Measurements from ENCODE around the gene DPP8. TPM values are rescaled to one million over a fixed set of nuclear protein-coding genes. Genes with fewer than 3 reads are reported as not detected.

The DPP8 gene
- 90.1 and 94.9 TPM in 2 replicates for total RNA-seq (2013; cell fraction: nucleolus; rRNA removed)
- total RNA-seq (2014; rRNA removed) = 30.0 and 32.2 TPM in 2 replicates
- total RNA-seq (2014; rRNA removed; fragmentation: Illumina TruSeq; extraction: Trizol) = 23.9 and 25.2 TPM in 2 replicates
- total RNA-seq (2021) = 23.5 and 24.7 TPM in 2 replicates
- 7.0 TPM for polyA plus RNA-seq (2011; ENCODE audit: low read depth)
- polyA plus RNA-seq (2011; rRNA removed) = 27.8 and 28.6 TPM in 2 replicates
- 12.0 and 13.4 TPM in 2 replicates for polyA plus RNA-seq (2011; cell fraction: cytosol; rRNA removed)
- polyA plus RNA-seq (2011; cell fraction: nucleus; rRNA removed) = 16.1 and 17.1 TPM in 2 replicates
- 11.3 and 14.4 TPM in 2 replicates for polyA plus RNA-seq (2012)
- polyA plus RNA-seq (2014; fragmentation: Illumina TruSeq; extraction: Trizol) = 19.4 and 24.4 TPM in 2 replicates
- 10 to 100 TPM; 12.0 to 15.7 TPM for polyA plus RNA-seq (2014; fragmentation: Nextera tagmentation; extraction: Ambion mirVana)
- 18.3 and 21.7 TPM in 2 replicates for polyA plus RNA-seq (2014; rRNA removed)
- 10 to 100 TPM; 29.5 to 30.6 TPM for polyA plus RNA-seq (2016; fragmentation: Nextera tagmentation; extraction: Ambion mirVana)
- polyA minus RNA-seq (2011; rRNA and poly(A)+ RNA removed) = 21.8 and 30.3 TPM in 2 replicates
- polyA minus RNA-seq (2011; cell fraction: cytosol; rRNA and poly(A)+ RNA removed) = 13.6 and 17.4 TPM in 2 replicates
- 30.2 and 61.3 TPM in 2 replicates for polyA minus RNA-seq (2011; cell fraction: nucleus; rRNA and poly(A)+ RNA removed)
- Bru-seq, nascent RNA = percentile 77 among the genes with signal in this experiment
- percentile 84 among the genes with signal in this experiment for BruChase-seq, experiment 1, labeled RNA remaining after a 6-hour chase
- percentile 80 among the genes with signal in this experiment for BruChase-seq, experiment 2, labeled RNA remaining after a 2-hour chase
- long read RNA-seq, experiment 1, partial matches to known transcripts = 0 of 5 reads
- long read RNA-seq, experiment 1, other reads (novel, unspliced or antisense) = 4 of 5 reads
- long read RNA-seq, experiment 2, transcript DPP8-201 (20 exons, 3,139 nt) = major isoform, 21 of 81 reads
- long read RNA-seq, experiment 2, partial matches to known transcripts = 18 of 81 reads
- long read RNA-seq, experiment 2, other reads (novel, unspliced or antisense) = 39 of 81 reads

- SMC1A ChIA-PET (ENCODE audit: uncharacterized antibody, unreplicated experiment) = interaction anchor here (0.8 to 1.1 kb wide), 4 partner anchors 10 to 69 kb away, joined by 3 to 4 read pairs (median 4); no protein-coding TSS in a partner anchor
- H3K79me2 ChIP-seq (ENCODE audit: control insufficient read depth, insufficient read depth, low read length) = peaks cover 34% of the 10 kb centered on the region
- no peak for TF ChIP-seq NFYA (IDR thresholded peaks at IDR 0.05; ENCODE audit: borderline replicate concordance, low read depth, low read length)
- TF ChIP-seq PBX3 (IDR thresholded peaks at IDR 0.05; ENCODE audit: insufficient replicate concordance, low read depth, low read length) = no peak
- no peak for TF ChIP-seq SREBF2 (IDR thresholded peaks at IDR 0.05; ENCODE audit: low read length)
- no peak for TF ChIP-seq BCLAF1 (IDR thresholded peaks at IDR 0.05)
- TF ChIP-seq RAD21 (IDR thresholded peaks at IDR 0.05; ENCODE audit: insufficient read depth, low read depth, low read length) = 0 out of 2 replicates have a peak, but pooled peaks have one; percentile 4
- TF ChIP-seq JUND (IDR thresholded peaks at IDR 0.05; ENCODE audit: low read depth, low read length) = no peak
- TF ChIP-seq IKZF1 (conservative IDR thresholded peaks at IDR 0.05) = peak; percentile 96
- 0 out of 2 replicates have a peak, but pooled peaks have one; percentile 19 for TF ChIP-seq ESRRA (IDR thresholded peaks at IDR 0.05; ENCODE audit: low read length)
- no peak for TF ChIP-seq ZNF24 (IDR thresholded peaks at IDR 0.05)
- peak; percentile 91 for TF ChIP-seq GABPA (IDR thresholded peaks at IDR 0.05; ENCODE audit: low read depth)
- no peak for TF ChIP-seq JUNB (IDR thresholded peaks at IDR 0.05)
- TF ChIP-seq POLR2A (IDR thresholded peaks at IDR 0.05; ENCODE audit: low read depth, low read length) = peak; percentile 97
- peak; percentile 77; the same call in 1 of the 2 replicates for TF ChIP-seq CHD2 (IDR thresholded peaks at IDR 0.05; ENCODE audit: borderline replicate concordance, low read depth, low read length)
- TF ChIP-seq POLR2AphosphoS2 (IDR thresholded peaks at IDR 0.05; ENCODE audit: low read depth, low read length) = no peak; the same call in 1 of the 2 replicates
- TF ChIP-seq MEF2B (IDR thresholded peaks at IDR 0.05; ENCODE audit: partially characterized antibody, poor library complexity, severe bottlenecking) = peak; percentile 45
These were observed at the start of gene DPP8 for GRCh38 chr15:65516997-65517865. TSS of gene DPP8 (minus strand) at chr15:65517689. CDS start at chr15:65512553, 5,136 bp downstream.

More at GRCh38 chr15:65516997-65517865, at the start of gene DPP8:
- Histone ChIP-seq H3K27me3 (replicated peaks in 1 of 2; ENCODE audit: control insufficient read depth in 2 of 2, insufficient read depth in 2 of 2, low read length in 1 of 2) (no peaks in the 10 kb centered on the region), H3K4me2 (ENCODE audit: control insufficient read depth, insufficient read depth) (peak within 1 kb of the TSS; percentile 99), H2AFZ (ENCODE audit: control insufficient read depth, low read depth, low read length) (peak within 1 kb of the TSS; percentile 96), H3K36me3 (ENCODE audit: control insufficient read depth in 2 of 2, insufficient read depth in 2 of 2, low read length in 1 of 2) (peaks cover 0 to 8% of the 10 kb centered on the region in 2 experiments; a peak in 2 of 4 replicates), H3K9ac (ENCODE audit: control insufficient read depth, insufficient read depth, low read length) (peak within 1 kb of the TSS; percentile 100), H3K9me3 (replicated peaks; ENCODE audit: control insufficient read depth, insufficient read depth, low read length) (no peaks in the 10 kb centered on the region), H3K4me1 (ENCODE audit: control insufficient read depth, insufficient read depth, low read length) (peaks cover 3% of the 10 kb centered on the region), H3K27ac (ENCODE audit: control insufficient read depth, insufficient read depth) (peak within 1 kb of the TSS; percentile 90), H4K20me1 (ENCODE audit: control insufficient read depth, insufficient read depth) (no peaks in the 10 kb centered on the region), H3K4me3 (peak within 1 kb of the TSS; percentile 88)
- ChIA-PET POLR2A (interaction anchor here (0.6 to 1.7 kb wide), 14 partner anchors 8 to 1943 kb away, joined by 3 to 13 read pairs (median 4); partner anchors contain the start of gene HACD3), CTCF (interaction anchor here (0.6 to 1.5 kb wide), 14 partner anchors 8 to 1355 kb away, joined by 3 to 6 read pairs (median 4); partner anchors contain the start of genes HACD3, INTS14 and PPIB), RAD21 (ENCODE audit: unreplicated experiment) (interaction anchor here (0.6 kb wide), 4 partner anchors 29 to 783 kb away, joined by 3 to 4 read pairs (median 3); no protein-coding TSS in a partner anchor)
- intact Hi-C loops (cut with micrococcal nuclease; ENCODE audit: unreplicated experiment) (no loop called here), in situ Hi-C loops (cut with MboI) (no loop called here)
- 1% methylated on average over 73 of the region's 75 CpGs for WGBS (ENCODE audit: insufficient coverage, insufficient replicate concordance, low lambda C conversion rate, missing lambda C conversion rate)
- peak; percentile 69 for DNase-seq (ENCODE audit: low read depth, low spot score)
- peak; percentile 92 for FAIRE-seq
- ATAC-seq = peak; percentile 96
- BruUV-seq (replicated peaks) = no TSS peak
